DOHH2 (cell line): ENCODE measurements around the gene COL18A1.

Experiments
- H3F3A ChIP-seq: fragments of 200-600 bp; sonication (generic), shearing (Covaris generic); 2 replicates; pipeline ENCODE4 v1.6.0; 2016; ENCODE audit warnings: antibody characterized with exemption, mild to moderate bottlenecking; ENCODE audit not compliant: control insufficient read depth, insufficient read depth
- H3K27ac ChIP-seq: fragments of 200-600 bp; sonication (generic); 2 replicates; pipeline ENCODE4 v1.5.1; 2014; ENCODE audit warnings: low read depth, mild to moderate bottlenecking, low read length, moderate library complexity
- H3K27me3 ChIP-seq: fragments of 200-600 bp; sonication (generic); 2 replicates; pipeline ENCODE4 v1.6.1; 2014; ENCODE audit warnings: mild to moderate bottlenecking, low read length, mixed read lengths; ENCODE audit not compliant: control insufficient read depth
- H3K36me3 ChIP-seq: fragments of 200-600 bp; sonication (generic); 2 replicates; pipeline ENCODE4 v1.6.1; 2014; ENCODE audit warnings: mild to moderate bottlenecking, low read length, moderate library complexity, mixed read lengths; ENCODE audit not compliant: control insufficient read depth
- H3K4me1 ChIP-seq: fragments of 200-600 bp; sonication (generic); 2 replicates; pipeline ENCODE4 v1.6.1; 2014; ENCODE audit warnings: mild to moderate bottlenecking, low read length, mixed read lengths; ENCODE audit not compliant: control insufficient read depth
- H3K4me2 ChIP-seq: fragments of 200-600 bp; sonication (generic); 2 replicates; pipeline ENCODE4 v1.6.0; 2014; ENCODE audit warnings: mild to moderate bottlenecking, low read length, moderate library complexity
- H3K4me3 ChIP-seq: fragments of 200-600 bp; sonication (generic); 2 replicates; pipeline ENCODE4 v1.5.1; 2014; ENCODE audit warnings: mild to moderate bottlenecking, low read length, mixed read lengths
- H3K79me2 ChIP-seq: fragments of 200-600 bp; sonication (generic); 2 replicates; pipeline ENCODE4 v1.6.1; 2014; ENCODE audit warnings: mild to moderate bottlenecking, low read length, mixed read lengths; ENCODE audit not compliant: control insufficient read depth
- H3K9me2 ChIP-seq: fragments of 200-600 bp; sonication (generic); replicated peaks from 2 replicates; pipeline ENCODE4 v1.6.1; 2014; ENCODE audit warnings: mild to moderate bottlenecking, low read length, mixed read lengths; ENCODE audit not compliant: control insufficient read depth
- H3K9me3 ChIP-seq: fragments of 200-600 bp; sonication (generic); 2 replicates; pipeline ENCODE4 v1.6.1; 2014; ENCODE audit warnings: antibody characterized with exemption, low read length, mixed read lengths; ENCODE audit not compliant: control insufficient read depth, insufficient read depth
- H4K20me1 ChIP-seq: fragments of 200-600 bp; sonication (generic); 2 replicates; pipeline ENCODE4 v1.6.0; 2014; ENCODE audit warnings: low read depth, mild to moderate bottlenecking, antibody characterized with exemption, low read length, moderate library complexity; ENCODE audit not compliant: control insufficient read depth, insufficient read depth
- EZH2phosphoT487 ChIP-seq: fragments of 200-600 bp; sonication (generic); IDR thresholded peaks from 2 replicates; pipeline ENCODE4 v1.6.1; 2017; ENCODE audit warnings: borderline replicate concordance, mild to moderate bottlenecking, antibody characterized with exemption, low read length, moderate library complexity, mixed read lengths
- TF ChIP-seq, protein P1 (sequence below): fragments of 200-600 bp; sonication (generic); IDR thresholded peaks from one replicate; pipeline ENCODE4 v1.5.1; 2014; ENCODE audit warnings: antibody characterized with exemption, mild to moderate bottlenecking, low read depth, low read length; ENCODE audit not compliant: poor library complexity, severe bottlenecking

The COL18A1 gene

DNA sequence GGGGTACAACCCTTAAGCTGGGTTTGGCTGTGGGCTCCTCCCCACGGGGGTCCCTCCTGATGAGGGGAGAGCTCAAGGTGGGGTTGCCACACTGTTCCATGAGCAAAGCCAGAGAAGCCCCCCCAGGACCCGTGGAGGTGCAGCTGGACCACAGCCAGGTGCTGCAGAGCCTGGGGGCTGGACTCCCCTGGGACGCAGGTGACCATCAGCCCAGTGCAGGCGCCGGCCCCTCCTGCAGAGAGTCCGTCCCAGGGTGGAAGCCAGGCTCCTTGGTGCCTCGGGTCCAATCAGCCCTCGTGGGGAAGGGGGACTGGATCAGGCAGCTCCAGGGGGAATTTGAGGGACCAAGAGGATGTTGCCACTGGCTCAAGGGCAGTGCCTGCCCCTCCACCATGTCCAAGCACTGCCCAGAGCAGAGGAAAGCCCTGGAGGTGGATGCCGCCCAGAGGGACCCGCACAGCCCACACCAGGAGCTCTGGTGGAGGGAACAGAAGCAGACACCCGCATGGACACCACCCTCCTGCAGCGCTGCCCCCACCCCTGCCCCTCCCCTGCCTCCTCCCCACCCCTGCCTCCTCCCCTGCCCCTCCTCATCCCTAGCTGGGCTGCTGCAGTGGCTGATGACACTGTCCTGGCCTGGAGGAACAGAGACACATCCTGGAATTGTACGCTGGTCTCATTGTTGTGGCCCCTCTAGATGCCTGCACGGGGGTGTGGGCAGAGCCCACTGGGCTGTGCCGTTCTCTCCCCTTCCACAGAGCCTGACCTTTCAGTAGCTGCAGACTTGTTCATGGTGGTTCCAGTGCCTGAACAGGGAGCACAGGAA is 30.8 kb upstream of the COL18A1 start:
- Histone ChIP-seq H3K27me3 (no peaks in the 10 kb centered on the region), H3K4me3 (no peak overlapping the region), H4K20me1 (no peaks in the 10 kb centered on the region), H3K4me2 (no peak overlapping the region), H3K36me3 (no peaks in the 10 kb centered on the region), H3K4me1 (peaks cover 8% of the 10 kb centered on the region), H3K79me2 (no peaks in the 10 kb centered on the region), H3K9me3 (no peaks in the 10 kb centered on the region), H3F3A (no peaks in the 10 kb centered on the region), H3K9me2 (no peaks in the 10 kb centered on the region), H3K27ac (no peak overlapping the region)
- TF ChIP-seq EZH2phosphoT487 = no peak

DNA sequence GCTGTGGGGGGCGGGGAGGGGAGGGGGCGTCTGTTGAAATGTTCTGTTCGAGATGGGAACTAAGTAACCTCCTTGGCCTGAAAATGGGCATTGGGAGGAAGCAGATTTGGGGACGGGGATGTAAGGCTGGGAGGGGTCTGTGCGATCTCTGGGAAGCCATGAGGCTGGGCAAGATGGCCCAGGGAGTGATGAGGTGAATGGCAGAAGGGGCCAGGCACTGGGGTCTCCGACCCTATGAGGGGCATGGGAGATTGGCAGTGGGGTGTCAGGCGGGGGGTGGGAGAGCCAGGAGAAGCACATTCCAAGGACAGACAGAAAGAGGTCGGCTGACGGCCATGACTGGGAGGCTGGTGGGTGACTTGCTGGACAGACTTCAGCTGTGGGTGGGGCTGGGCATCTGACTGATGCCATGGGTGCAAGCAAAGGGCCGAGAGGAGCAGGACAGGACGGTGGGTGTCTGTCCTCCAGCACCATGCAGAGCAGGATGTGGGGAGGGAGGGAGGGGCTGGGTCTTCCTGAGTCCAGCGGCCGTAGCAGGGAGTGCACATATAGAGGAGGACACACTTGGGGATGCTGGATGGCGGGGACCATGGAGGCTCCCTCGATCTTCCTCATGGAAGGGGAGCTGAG is 30.0 kb upstream of the COL18A1 start:
- no peak for TF ChIP-seq EZH2phosphoT487
- Histone ChIP-seq H4K20me1 (no peaks in the 10 kb centered on the region), H3K4me2 (no peak overlapping the region), H3K9me3 (no peaks in the 10 kb centered on the region), H3K27me3 (no peaks in the 10 kb centered on the region), H3K27ac (no peak overlapping the region), H3K9me2 (no peaks in the 10 kb centered on the region), H3K4me3 (no peak overlapping the region), H3K79me2 (no peaks in the 10 kb centered on the region), H3K4me1 (peaks cover 7% of the 10 kb centered on the region), H3F3A (no peaks in the 10 kb centered on the region), H3K36me3 (no peaks in the 10 kb centered on the region)

DNA sequence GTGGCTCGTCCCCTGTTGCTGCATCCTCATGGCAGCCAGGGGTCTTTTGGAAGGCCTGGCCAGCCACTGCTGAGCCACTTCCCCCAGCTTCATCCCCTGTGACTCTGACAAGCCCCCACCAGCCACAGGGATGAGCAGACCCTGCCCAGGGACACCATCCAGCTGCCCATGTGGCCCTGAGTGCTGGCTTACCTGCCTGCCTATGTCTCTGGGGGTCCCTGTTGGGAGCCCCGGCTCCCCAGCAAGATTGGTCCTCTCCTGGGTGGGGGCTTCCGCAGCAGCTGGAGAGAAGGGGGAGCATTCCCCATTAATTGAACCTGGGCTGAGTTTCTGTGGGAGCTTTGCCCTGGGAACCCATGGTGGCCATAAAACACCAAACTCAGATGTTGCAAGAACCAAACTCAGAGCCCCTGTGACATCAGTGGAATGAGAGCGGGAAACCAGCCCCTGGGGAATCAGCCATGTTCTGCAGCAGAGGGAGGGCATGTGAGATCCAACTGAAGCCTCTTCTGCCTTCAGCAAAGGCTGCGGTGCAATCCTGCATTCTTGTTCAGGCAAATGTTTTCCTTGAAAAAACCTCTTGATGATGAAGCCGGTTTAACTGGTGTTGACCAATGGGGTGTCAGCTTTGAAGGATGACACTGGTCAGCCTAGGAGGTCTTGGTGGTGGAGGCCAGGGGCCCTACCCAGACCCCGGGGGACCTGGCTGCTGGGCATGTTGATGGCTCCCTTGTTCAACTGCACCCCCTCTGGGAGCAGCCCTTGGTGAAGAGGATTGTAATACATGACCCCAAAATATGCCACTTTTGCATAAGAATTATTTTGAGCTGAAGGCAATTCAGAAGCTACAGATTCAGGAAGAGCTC is 28.3 kb upstream of the COL18A1 start:
- Histone ChIP-seq H3K27ac (no peak overlapping the region), H3K4me2 (no peak overlapping the region), H3K4me1 (no peaks in the 10 kb centered on the region), H3K4me3 (no peak overlapping the region), H3K9me3 (no peaks in the 10 kb centered on the region), H3K27me3 (no peaks in the 10 kb centered on the region), H3F3A (no peaks in the 10 kb centered on the region), H3K36me3 (no peaks in the 10 kb centered on the region), H3K79me2 (no peaks in the 10 kb centered on the region), H4K20me1 (no peaks in the 10 kb centered on the region), H3K9me2 (no peaks in the 10 kb centered on the region)
- TF ChIP-seq, protein P1, sequence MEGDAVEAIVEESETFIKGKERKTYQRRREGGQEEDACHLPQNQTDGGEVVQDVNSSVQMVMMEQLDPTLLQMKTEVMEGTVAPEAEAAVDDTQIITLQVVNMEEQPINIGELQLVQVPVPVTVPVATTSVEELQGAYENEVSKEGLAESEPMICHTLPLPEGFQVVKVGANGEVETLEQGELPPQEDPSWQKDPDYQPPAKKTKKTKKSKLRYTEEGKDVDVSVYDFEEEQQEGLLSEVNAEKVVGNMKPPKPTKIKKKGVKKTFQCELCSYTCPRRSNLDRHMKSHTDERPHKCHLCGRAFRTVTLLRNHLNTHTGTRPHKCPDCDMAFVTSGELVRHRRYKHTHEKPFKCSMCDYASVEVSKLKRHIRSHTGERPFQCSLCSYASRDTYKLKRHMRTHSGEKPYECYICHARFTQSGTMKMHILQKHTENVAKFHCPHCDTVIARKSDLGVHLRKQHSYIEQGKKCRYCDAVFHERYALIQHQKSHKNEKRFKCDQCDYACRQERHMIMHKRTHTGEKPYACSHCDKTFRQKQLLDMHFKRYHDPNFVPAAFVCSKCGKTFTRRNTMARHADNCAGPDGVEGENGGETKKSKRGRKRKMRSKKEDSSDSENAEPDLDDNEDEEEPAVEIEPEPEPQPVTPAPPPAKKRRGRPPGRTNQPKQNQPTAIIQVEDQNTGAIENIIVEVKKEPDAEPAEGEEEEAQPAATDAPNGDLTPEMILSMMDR = no peak
- no peak for TF ChIP-seq EZH2phosphoT487

DNA sequence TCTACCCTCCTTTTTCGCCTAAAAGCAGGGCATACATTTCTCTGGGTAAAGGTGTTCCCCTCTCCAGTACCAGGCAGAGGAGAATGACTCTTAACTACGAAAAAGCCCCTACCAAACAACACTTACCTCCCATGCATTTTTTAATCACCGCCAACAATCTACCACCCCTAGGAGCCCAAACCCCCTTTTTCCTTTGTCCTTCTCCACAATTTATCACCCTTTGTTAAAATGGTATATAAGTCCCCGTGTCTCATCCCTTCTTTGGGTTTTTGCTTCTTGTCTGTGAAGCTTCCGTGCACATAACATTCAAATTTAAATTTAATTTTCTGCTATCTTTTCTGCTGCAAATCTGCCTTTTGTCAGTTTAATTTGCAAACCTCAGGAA is 27.6 kb upstream of the COL18A1 start:
- H3K36me3 ChIP-seq = no peaks in the 10 kb centered on the region
- no peaks in the 10 kb centered on the region for H3F3A ChIP-seq
- no peak overlapping the region for H3K4me3 ChIP-seq
- H3K4me1 ChIP-seq = no peaks in the 10 kb centered on the region
- no peak overlapping the region for H3K27ac ChIP-seq
- no peaks in the 10 kb centered on the region for H3K79me2 ChIP-seq
- H3K9me2 ChIP-seq = no peaks in the 10 kb centered on the region
- H3K4me2 ChIP-seq = no peak overlapping the region
- no peaks in the 10 kb centered on the region for H3K9me3 ChIP-seq
- no peaks in the 10 kb centered on the region for H3K27me3 ChIP-seq
- no peak for TF ChIP-seq EZH2phosphoT487
- TF ChIP-seq, protein P1 = no peak
- H4K20me1 ChIP-seq = no peaks in the 10 kb centered on the region
